HEK293 (cell line): ENCODE results near the gene SRSF9.

ENCODE experiments used
- CTCF ChIA-PET: fragments of 350-600 bp; formaldehyde crosslinking; extraction: SDS; loops from one replicate; lab custom pipeline; 2021; ENCODE audit warnings: antibody characterized with exemption; lab: Yijun Ruan, JAX
- POLR2A ChIA-PET: fragments of 300-600 bp; formaldehyde crosslinking; extraction: SDS; loops from one replicate; lab custom pipeline; 2020; ENCODE audit warnings: antibody characterized with exemption, inconsistent platforms; lab: Yijun Ruan, JAX
- H3K27ac ChIP-seq: fragments of 200-500 bp; sonication (Bioruptor generic); 2 replicates; pipeline ENCODE4 v1.5.1; 2014; ENCODE audit warnings: low read depth, low read length, control low read depth, inconsistent platforms; ENCODE audit errors: extremely low read depth
- H3K36me3 ChIP-seq, 2 experiments: fragments of 200-500 bp in 1 of 2; sonication (Bioruptor generic) in 1 of 2; 1 replicate in 1 of 2; 2 replicates in 1 of 2; pipeline ENCODE4 v1.5.1; 2014 to 2017; ENCODE audit warnings: inconsistent platforms in 2 of 2, low read length in 2 of 2; ENCODE audit not compliant: control insufficient read depth in 2 of 2, insufficient read depth in 1 of 2
- H3K4me1 ChIP-seq: fragments of 200-500 bp; sonication (Bioruptor generic); 2 replicates; pipeline ENCODE4 v1.5.1; 2014; ENCODE audit warnings: mild to moderate bottlenecking, low read length, inconsistent platforms; ENCODE audit not compliant: control insufficient read depth, insufficient read depth
- H3K4me3 ChIP-seq: 2 replicates; pipeline ENCODE4 v1.5.1; 2011; ENCODE audit warnings: low read depth, mild to moderate bottlenecking, control low read depth, low read length, moderate library complexity
- H3K9me3 ChIP-seq: fragments of 200-500 bp; sonication (Bioruptor generic); 2 replicates; pipeline ENCODE4 v1.5.1; 2014; ENCODE audit warnings: low read depth, low read length, inconsistent platforms; ENCODE audit not compliant: control insufficient read depth, insufficient read depth
- KLF10 ChIP-seq: fragments of 450-650 bp; IDR thresholded peaks from 2 replicates; pipeline ENCODE4 v1.5.1; 2018; ENCODE audit warnings: missing biosample characterization, mild to moderate bottlenecking, missing genetic modification characterization
- OSR2 ChIP-seq: fragments of 450-650 bp; formaldehyde crosslinking; IDR thresholded peaks from 2 replicates; pipeline ENCODE4 v1.5.1; 2016; ENCODE audit warnings: missing biosample characterization, missing genetic modification characterization
- PBX3 ChIP-seq: sonication (generic); formaldehyde crosslinking; IDR thresholded peaks from 2 replicates; pipeline ENCODE4 v1.8.1; 2022; ENCODE audit warnings: mild to moderate bottlenecking, moderate library complexity, missing genetic modification reagents
- PRDM10 ChIP-seq: fragments of 450-650 bp; formaldehyde crosslinking; IDR thresholded peaks from 2 replicates; pipeline ENCODE4 v1.5.1; 2016; ENCODE audit warnings: missing biosample characterization, missing genetic modification characterization
- WT1 ChIP-seq: fragments of 450-650 bp; formaldehyde crosslinking; IDR thresholded peaks from 2 replicates; pipeline ENCODE4 v1.5.1; 2016; ENCODE audit warnings: missing biosample characterization, missing genetic modification characterization
- ZNF146 ChIP-seq: fragments of 450-650 bp; formaldehyde crosslinking; IDR thresholded peaks from 2 replicates; pipeline ENCODE4 v1.5.1; 2016; ENCODE audit warnings: missing biosample characterization, missing genetic modification characterization
- ZNF19 ChIP-seq: fragments of 450-650 bp; formaldehyde crosslinking; IDR thresholded peaks from 2 replicates; pipeline ENCODE4; 2016; ENCODE audit warnings: missing biosample characterization, missing genetic modification characterization, low read depth
- ZNF248 ChIP-seq: fragments of 450-650 bp; formaldehyde crosslinking; IDR thresholded peaks from 2 replicates; pipeline ENCODE4 v1.5.1; 2017; ENCODE audit warnings: missing biosample characterization, missing genetic modification characterization
- ZNF292 ChIP-seq: fragments of 450-650 bp; formaldehyde crosslinking; IDR thresholded peaks from 2 replicates; pipeline ENCODE4 v1.5.1; 2016; ENCODE audit warnings: low read depth, missing biosample characterization, missing genetic modification characterization, borderline replicate concordance
- ZNF394 ChIP-seq: fragments of 450-650 bp; formaldehyde crosslinking; IDR thresholded peaks from 2 replicates; pipeline ENCODE4 v1.5.1; 2016; ENCODE audit warnings: missing biosample characterization, missing genetic modification characterization, mild to moderate bottlenecking, moderate library complexity, borderline replicate concordance
- ZNF426 ChIP-seq: fragments of 450-650 bp; formaldehyde crosslinking; IDR thresholded peaks from 2 replicates; pipeline ENCODE4 v1.5.1; 2017; ENCODE audit warnings: missing biosample characterization, missing genetic modification characterization, mild to moderate bottlenecking, inconsistent platforms, moderate library complexity
- ZNF521 ChIP-seq: fragments of 450-650 bp; formaldehyde crosslinking; IDR thresholded peaks from 2 replicates; pipeline ENCODE4 v1.5.1; 2017; ENCODE audit warnings: missing biosample characterization, mild to moderate bottlenecking, missing genetic modification characterization
- ZNF555 ChIP-seq: fragments of 450-650 bp; formaldehyde crosslinking; conservative IDR thresholded peaks from 2 replicates; pipeline ENCODE4 v1.5.1; 2017; ENCODE audit warnings: missing biosample characterization, mild to moderate bottlenecking, missing genetic modification characterization, inconsistent platforms
- ZNF580 ChIP-seq: fragments of 450-650 bp; formaldehyde crosslinking; IDR thresholded peaks from 2 replicates; pipeline ENCODE4 v1.5.1; 2016; ENCODE audit warnings: missing biosample characterization, missing genetic modification characterization

Gene SRSF9

GRCh38 chr12:120483621-120484020 is 14.1 kb upstream of the SRSF9 start (continued):
- TF ChIP-seq ZNF426 (tag by site-specific recombination) (no peak), ZNF292 (tag by site-specific recombination) (no peak), ZNF555 (tag by site-specific recombination) (no peak), PBX3 (CRISPR knock-in tag) (no peak), WT1 (no peak)
- TF ChIP-seq, all 188 proteins: peak for 0

- POLR2A ChIA-PET, result interaction anchor here (0.7 to 1.7 kb wide), 2 partner anchors 13 to 15 kb away, joined by 4 to 7 read pairs; partner anchors contain the start of gene DYNLL1
- H3K4me1 ChIP-seq, result no peaks in the 10 kb centered on the region
- no peaks in the 10 kb centered on the region for H3K9me3 ChIP-seq
- TF ChIP-seq ZNF146 (tag by site-specific recombination), result no peak
- no peak for TF ChIP-seq ZNF580 (tag by site-specific recombination)
- TF ChIP-seq ZNF248 (tag by site-specific recombination), result no peak
- TF ChIP-seq KLF10 (tag by site-specific recombination), result no peak
- TF ChIP-seq OSR2 (tag by site-specific recombination), result no peak
- TF ChIP-seq ZNF521, result no peak
- TF ChIP-seq, all 188 proteins: peak for 0
- CTCF ChIA-PET, result interaction anchor here (1.7 kb wide), 1 partner anchor 15 kb away, joined by 8 read pairs; no protein-coding TSS in a partner anchor
- no peak overlapping the region for H3K4me3 ChIP-seq
- peaks cover 0 to 11% of the 10 kb centered on the region in 2 experiments; a peak in 2 of 3 replicates for H3K36me3 ChIP-seq
- no peak overlapping the region for H3K27ac ChIP-seq
These were observed 11.6 kb upstream of the SRSF9 start for GRCh38 chr12:120481022-120481767.

- ChIA-PET CTCF (no interaction called here), POLR2A (interaction anchor here (1.0 to 1.7 kb wide), 2 partner anchors 16 to 44 kb away, joined by 5 to 7 read pairs; partner anchors contain the start of gene DYNLL1)
- Histone ChIP-seq H3K4me1 (no peaks in the 10 kb centered on the region), H3K36me3 (peaks cover 0 to 11% of the 10 kb centered on the region in 2 experiments; a peak in 2 of 3 replicates), H3K9me3 (no peaks in the 10 kb centered on the region), H3K27ac (no peak overlapping the region), H3K4me3 (no peak overlapping the region)
- no peak for TF ChIP-seq PRDM10
- TF ChIP-seq ZNF19 (tag by site-specific recombination), result no peak
- TF ChIP-seq ZNF394, result peak; percentile 92
These were observed 10.7 kb upstream of the SRSF9 start for GRCh38 chr12:120480211-120480610.
